ELR (cell line): ENCODE data around the gene ZMYM4.
A peak's percentile ranks its signal among the peaks of the same experiment; 100 is the strongest.

Experiments
- DNase-seq: peaks from one replicate; pipeline ENCODE4 v3.0.0-alpha.2; 2015; ENCODE audit warnings: low read depth

Gene ZMYM4

DNA sequence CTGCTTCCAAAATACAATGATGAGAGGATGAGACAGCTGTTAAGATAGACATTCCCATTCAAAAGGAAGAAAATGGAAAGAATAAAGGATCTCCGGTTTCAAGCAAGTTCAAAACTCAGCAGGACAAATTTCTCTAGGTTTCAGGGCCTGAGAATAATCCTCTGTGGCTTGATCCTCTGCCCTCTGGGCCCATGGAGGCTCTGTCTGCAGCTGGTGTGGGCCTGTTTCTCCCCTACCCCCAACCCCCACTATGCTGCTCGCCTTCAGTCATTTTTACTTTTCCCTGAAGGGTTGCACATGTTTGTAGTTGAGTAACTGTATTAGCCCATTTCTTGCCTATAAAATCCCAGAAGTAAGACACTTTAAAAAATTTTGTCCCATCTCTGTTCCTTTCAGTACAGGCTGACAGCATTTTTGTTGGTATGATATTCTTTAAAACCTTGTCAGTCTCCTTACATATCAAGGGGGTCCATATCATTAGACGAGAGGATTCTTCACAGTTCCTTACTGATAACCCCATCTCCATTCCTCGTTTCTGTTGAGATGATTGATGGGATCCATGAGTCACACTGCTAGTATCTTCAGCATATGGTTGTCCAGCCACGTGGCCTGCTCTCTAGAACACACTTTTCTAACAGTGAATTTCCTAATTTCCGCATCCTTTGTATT lies 10.5 kb downstream of the ZMYM4 start:
- no peak for DNase-seq

DNA sequence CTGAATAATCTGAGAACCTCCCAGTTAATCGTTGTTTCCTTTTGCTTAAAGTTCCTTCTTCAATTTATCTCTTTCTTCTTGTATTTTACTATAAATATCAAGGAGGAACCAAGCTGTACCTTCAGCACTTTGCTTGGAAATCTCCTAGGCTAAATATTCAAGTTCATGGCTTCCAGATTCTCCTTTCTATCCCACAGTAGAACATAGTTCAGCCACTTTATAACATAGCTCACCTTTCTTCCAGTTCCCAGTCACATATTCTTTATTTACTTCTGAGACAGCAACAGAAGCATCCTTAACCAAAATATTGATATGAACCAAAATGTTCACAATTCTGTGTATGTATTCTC lies 11.0 kb downstream of the ZMYM4 start:
- DNase-seq = no peak

DNA sequence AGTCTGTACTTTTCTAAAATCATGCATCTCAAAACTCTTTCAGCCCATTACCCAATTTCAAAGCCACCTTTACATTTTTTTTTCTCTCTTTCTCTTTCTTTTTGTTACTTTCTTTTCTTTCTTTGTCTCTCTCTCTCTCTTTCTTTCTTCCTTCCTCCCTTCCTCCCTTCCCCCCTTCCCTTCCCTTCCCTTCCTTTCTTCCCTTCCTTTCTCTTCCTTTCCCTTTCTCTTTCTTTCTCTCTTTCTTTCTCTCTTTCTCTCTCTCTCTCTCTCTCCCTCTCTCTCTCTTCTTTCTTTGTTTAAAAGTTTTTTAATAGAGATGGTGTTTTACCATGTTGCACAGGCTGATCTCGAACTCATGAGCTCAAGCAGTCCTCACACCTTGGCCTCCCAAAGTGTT lies 11.5 kb downstream of the ZMYM4 start:
- DNase-seq = no peak

DNA sequence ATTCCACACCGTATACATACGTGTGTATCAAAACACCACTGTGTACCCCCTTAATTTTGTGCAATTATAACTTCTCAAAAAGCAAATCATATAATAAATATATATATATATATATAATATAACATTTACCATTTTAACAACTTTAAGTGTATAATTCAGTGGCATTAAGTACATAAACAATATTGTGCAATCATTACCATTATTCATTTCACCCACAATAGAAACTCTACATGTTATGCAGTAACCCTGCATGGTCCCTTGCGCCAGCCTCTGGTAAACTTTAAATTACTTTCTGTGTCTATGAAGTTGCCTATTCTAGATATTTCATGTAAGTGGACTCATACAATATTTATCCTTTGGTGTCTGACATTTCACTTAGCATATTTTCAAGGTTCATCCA lies 13.1 kb downstream of the ZMYM4 start:
- no peak for DNase-seq

DNA sequence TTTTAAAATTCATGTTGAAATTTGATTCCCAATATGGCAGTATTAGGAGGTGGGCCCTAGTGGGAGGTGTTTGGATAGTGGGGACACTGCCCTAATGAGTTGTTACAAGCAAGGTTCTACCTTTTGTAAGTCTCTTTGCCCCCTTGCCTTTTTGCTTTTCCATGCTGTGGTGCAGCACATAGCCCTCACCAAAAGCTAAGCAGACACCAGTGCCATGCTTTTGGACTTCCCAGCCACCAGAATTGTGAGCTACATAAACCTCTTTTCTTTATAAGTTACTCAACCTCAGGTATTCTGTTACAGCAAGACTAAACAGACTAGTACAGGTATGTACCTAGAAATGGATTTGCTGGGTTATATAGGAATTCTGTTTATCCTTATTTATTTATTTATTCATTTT lies 13.7 kb downstream of the ZMYM4 start:
- no peak for DNase-seq

DNA sequence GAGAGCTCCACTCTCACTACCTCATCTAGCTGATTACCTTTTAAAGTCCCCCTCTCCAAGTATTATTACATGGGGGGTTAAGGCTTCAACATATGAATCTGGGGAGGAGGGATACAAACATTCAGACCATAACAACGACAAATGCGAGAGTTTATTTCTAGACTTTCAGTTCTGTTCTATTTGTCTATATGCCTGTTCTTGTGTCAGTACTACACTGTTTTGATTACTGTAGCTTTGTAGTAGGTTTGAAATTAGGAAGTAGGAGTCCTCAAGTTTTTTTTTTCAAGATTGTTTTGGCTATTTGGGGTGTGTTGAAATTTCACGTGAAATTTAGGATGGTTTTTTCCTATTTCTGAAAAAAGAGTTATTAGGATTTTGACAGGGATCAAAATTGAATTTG lies 16.3 kb downstream of the ZMYM4 start:
- no peak for DNase-seq

DNA sequence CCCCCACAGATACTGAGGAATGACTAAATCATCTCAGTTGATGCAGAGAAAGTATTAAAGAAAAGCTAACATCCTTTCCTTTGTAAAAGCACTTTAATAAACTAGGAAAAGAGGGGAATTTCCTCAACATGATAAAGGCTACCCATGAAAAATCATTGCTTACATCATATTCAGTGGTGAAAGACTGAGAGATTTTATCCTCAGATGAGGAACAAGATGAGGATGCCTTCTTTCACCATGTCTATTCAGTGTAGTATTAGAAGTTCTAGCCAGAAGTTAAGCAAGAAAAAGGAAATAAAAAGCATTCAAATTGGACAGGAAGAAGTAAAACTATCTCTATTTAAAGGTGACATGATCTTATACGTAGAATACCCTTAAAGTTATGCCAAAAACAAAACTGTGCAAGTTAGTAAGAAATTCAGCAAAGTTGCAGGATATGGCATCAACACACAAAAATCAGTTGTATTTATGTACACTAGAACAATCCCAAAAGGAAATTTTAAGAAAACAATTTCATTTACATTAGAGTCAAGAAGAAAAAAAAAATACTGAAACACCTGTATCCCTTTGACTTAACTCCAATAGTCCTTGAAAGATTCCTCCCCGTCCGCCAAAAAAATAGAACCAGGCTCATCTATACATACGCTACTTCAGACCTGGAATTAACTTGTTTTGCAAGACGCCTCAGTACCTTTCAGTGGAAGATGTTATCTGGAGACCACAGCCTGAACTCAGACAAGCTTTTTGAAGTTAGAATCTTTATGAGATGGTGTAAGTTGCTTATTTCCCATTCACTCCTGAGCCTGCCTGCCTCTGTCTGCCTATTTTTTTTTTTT lies 17.5 kb downstream of the ZMYM4 start:
- DNase-seq = no peak

DNA sequence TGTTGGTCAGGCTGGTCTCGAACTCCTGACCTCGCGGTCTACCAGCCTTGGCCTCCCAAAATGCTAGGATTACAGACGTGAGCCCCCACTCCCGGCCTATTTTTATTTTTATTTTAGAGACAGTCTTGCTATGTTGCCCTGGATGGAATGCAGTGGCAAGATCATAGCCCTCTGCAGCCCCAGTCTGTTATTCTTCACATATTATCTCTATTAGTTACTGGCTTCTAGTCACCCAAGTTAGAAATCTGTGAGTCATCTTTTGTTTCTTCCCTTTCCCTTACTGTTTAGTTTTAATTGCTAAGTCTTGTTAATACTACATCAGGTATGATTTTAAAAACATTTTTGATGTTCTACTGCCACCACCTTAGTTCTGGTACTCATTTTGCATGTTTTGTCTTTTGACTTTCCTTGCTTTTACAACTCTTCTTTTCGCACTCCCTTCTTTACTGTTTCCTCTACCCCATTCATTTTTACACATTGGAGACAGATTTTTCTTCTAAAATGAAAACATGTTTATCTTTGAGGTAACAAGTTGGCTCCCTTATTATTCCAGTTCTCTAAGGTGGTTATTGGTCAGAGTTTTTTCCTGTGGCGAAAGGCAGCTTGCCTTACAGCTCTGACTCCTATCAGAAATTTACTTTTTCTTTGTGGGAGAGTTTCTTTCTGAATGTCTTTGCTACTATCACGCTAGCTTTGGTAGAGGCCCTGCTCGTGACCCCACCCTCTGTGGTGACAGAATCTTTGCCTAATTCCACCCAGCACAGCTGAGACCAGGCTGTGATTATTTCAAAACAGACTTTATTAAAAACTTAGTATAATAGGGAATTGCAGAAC lies 19.5 kb downstream of the ZMYM4 start:
- DNase-seq = peak; percentile 82

DNA sequence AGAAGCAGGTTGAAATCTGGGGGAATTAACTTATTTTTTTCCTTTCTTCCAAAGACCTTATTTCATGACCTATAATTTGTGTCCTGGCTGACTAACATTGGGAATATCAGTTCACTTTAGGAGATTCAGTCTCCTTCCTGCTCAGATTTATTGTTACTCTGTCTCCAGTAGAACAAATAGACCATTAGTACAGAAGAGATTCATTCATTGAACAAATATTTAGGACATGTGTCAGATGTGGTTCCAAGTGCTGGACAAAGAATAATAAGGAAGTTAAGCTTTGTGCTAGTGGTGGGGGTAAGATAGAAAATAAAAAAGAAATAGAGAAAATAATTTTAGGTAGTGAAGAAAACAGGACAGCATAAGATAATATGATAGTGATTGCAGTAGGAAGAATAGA lies 20.3 kb downstream of the ZMYM4 start:
- peak; percentile 59 for DNase-seq

DNA sequence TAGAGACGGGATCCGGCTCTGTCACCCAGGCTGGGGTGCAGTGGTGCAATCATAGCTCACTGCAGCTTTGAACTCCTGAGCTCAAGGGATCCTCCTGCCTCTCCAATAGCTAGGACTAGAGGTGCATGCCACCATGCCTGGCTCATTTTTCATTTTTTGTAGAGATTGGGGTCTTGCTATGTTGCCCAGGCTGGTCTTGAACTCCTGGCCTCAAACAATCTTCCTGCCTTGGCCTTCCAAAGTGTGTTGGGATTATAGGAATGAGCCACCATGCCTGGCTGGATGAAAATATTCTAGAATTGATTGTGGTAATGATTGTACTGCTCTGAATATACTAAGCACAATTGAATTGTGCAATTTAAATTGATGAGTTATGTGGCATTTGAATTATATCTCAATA lies 21.9 kb downstream of the ZMYM4 start:
- no peak for DNase-seq

DNA sequence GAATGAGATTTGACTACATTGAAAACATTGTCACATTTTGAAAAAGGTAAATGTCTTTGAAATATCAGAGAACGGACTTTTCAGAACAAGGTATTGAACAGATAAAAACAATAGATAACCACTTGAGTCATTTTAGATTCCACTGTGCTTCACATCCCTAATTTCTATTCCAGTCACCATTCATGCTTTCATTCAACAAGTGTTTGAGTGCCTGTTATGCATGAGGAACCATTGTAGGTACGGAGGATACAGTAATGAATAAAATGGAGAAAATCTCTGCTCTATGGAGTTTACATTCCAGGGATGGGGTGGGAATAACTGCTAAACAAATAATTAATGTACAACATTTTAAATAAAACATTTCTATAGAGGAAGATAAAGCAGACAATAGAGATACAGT lies 26.3 kb downstream of the ZMYM4 start:
- DNase-seq = no peak

DNA sequence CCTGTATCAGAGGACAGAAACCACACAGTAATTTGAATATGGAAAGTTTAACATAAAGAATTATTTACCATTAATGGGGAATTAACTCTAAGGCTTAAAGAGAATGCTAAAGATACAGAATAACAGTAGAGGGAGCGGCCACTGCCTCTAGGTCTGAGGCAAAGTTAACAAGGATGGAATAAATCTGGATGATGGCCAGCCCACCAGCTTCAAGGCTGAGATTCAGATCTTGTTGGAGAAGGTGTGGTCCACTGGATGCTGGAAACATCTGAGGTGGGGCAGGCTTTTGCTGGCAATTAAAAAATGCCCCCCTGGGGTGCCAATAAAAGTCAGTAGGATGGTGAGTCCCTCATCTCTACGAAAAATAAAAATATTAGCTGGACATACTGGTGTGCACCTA lies 29.4 kb downstream of the ZMYM4 start:
- no peak for DNase-seq

DNA sequence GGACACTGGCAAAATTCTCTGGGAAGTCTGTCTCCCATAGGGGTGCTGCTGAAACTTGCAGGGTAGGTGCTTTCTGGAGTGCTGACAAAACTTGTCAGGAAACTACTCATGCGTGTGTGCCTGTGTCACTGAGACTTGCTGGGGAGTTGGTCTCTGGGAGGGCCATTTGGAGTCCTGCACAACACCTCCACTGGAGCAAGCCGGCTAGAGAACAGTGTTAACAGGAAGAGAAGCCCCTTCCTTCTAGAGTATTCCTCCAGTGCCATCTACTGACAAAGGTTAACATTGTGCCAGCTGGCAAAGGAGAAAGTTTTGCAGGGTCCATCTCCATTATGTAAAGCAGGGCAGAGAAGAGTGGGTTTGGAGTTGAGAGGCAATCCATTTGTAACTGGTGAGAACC lies 30.0 kb downstream of the ZMYM4 start:
- DNase-seq = peak; percentile 53

DNA sequence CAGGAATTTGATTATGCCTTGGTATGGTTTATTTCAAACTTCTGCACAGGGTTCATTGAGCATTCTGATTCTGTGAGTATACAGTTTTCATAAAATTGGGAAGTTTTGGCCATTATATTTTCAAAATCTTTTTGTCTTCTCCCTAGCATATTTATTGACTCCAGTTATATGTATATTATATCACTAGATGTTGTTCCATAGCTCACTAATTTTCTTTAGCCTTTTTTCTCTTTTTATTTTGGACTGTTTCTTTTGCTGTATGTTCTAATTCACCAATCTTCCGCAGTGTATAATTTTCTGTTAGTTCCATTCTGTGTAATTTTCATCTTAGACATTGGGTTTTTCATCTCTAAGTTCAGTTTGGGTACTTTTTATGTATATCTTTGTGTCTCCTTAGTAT lies 31.9 kb downstream of the ZMYM4 start:
- DNase-seq = no peak

DNA sequence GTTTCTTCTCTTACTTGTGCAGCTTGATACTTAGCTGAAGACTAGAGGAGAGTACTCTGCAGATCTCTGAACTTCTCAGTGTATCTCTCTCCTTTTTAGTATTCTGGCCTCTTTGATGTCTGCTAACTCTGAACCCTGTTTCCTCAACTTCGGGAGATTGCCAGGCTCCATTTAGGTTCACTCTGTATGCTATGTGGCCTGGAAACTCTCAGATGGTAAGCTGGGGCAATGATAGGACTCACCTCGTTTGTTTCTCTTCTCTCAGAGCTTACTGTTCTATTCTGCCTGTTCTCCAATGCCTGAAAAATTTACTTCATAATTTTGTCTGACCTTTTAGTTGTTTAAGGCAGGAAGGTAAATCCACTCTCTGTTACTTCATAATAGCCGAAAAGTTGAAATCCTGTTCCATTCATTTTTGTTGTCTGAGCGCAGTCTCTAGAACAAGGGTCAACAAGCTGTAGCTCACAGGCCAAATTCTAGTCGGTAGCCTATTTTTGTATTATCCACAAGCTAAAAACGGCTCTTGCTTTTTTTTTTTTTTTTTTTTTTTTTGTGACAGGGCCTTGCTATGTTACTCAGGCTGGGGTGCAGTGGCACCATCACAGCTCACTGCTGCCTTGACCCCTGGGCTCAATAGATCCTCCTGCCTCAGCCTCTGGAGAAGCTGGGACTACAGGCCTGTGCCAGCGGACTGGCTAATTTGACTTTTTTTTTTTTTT lies 33.3 kb downstream of the ZMYM4 start:
- DNase-seq = no peak

DNA sequence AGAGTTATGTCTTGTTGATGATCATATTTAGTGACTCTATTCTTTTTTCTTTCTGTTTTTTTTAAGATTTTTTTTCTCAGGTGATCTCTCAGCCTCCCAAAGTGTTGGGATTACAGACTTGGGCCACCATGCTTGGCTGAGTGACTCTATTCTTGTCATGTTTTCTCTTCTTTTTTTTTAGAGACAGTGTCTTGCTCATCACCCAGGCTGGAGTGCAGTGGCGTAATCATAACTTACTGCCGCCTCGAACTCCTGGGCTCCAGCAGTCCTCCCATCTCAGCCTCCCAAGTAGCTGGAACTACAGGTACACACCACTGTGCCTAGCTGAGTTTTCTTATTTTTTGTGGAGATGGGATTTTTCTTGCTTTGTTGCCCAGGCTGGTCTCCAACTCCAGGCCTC lies 36.9 kb downstream of the ZMYM4 start:
- no peak for DNase-seq

DNA sequence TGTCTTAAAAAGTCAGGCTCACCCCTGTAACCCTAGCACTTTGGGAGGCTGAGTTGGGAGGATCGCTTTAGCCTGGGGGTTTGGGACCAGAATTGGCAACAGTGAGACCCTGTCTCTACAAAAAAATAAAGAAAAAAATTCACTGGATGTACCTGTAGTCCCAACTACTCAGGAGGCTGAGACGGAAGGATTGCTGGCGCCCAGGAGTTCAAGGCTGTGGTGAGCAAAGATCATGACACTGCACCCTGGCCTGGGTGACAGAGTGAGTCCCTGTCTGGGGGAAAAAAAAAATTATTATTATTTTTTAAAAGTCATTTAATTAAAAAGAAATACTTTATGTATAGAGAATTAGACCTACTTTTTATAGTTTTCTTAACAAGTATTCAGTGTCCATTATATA lies 47.1 kb downstream of the ZMYM4 start:
- no peak for DNase-seq

DNA sequence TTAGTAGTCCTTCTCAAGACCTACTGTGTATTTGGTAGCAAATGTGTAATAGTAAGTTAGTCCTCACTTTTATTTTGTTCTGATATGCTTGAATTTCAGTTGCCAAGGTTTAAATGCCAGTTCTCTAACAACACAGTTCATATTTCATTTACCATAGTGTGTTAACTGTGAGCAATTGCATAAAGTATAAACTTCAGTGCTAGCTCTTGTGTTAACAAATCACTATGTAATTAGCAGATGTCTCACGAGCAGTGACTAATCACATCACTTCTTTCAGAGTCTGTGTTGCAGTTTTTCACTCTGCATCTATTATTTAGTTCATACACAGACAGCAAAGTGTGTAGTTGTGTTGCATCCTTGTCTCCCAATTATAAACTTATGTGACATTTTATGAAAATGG lies 47.8 kb downstream of the ZMYM4 start:
- no peak for DNase-seq

DNA sequence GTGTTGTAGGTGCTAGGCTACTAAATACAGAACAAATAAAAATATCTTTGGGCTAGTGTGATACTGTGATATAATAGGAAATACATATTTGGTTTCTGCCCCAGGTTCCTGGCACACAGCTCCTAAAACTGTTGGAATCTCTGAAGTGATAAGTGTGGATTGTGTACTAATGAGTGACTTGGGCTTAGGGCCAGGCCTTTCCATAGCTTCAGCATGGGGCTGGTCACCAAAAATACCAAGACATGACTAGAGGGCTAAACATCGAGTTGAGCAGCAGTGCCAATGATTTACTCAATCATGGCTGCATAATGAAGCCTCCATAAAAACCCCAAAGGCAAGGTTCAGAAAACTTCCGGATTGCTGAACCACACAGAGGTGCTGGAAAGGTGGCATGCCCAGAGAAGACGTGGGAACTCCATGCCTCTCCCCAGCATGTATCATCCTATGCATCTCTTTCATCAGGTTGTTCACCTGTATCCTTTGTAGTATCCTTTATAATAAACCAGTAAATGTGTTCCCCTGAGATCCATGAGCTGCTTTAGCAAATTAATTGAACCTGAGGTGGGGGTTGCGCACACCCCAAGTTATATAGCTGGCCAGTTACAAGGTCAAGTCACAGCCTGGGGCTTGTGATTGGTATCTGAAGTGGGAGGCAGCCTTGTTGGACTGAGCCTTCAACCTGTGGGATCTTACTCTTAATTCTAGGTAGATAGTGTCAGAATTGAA lies 51.6 kb downstream of the ZMYM4 start:
- no peak for DNase-seq

DNA sequence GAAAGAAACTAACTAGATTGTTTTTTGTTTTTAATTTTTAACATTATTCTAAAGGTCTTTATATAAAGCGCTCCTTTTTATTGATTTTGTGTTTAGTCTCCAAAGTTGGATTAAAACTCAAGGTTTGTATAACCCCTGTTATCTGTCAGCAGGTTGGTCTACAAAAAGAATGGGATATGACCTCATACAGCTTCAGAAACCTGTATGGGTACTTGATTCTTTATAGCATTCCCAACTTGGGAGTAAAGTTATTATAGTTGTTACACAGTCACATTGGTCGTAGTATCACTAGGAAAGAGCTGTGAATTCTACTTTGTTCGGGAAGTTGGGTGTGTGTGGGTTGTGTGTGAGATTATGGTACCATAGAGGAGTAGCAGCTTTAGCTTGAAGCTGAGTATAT lies 52.4 kb downstream of the ZMYM4 start:
- DNase-seq = no peak

DNA sequence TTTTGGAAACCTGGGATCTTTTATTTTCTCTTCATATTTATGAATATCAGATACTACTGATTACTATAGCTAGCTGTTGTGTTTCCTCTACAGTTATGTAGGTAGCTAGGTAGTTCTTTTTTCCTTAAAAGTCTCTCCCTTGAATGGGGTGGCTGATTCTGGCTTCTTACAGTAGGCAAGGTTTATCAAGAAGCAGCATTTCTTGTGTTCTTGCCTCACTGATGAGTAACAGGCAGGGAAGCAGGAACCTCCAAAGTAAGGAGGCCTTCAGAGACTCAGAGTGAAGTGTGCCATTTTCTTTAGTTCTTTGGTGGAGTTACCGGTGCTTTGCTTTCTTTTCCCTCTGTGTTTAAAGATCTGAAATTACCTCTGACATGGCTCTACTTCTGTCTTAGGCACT lies 56.0 kb downstream of the ZMYM4 start:
- peak; percentile 28 for DNase-seq
